Astrocyte (in vitro differentiated cells and primary cell): ENCODE results near the gene UFD1.

ENCODE experiments used
- EZH2 ChIP-seq: IDR thresholded peaks from 2 replicates; pipeline ENCODE4 v1.6.1; 2012; ENCODE audit warnings: mild to moderate bottlenecking, low read length, inconsistent platforms; ENCODE audit not compliant: insufficient read depth
- TF ChIP-seq, protein P1 (sequence below): IDR thresholded peaks from 2 replicates; pipeline ENCODE4 v1.5.1; 2011; ENCODE audit warnings: low read depth, mild to moderate bottlenecking, inconsistent platforms, low read length, moderate library complexity; ENCODE audit not compliant: insufficient read depth

GRCh38 chr22:19466126-19466716 lies 12.8 kb downstream of the UFD1 start:
- no peak for TF ChIP-seq EZH2
- TF ChIP-seq, protein P1, sequence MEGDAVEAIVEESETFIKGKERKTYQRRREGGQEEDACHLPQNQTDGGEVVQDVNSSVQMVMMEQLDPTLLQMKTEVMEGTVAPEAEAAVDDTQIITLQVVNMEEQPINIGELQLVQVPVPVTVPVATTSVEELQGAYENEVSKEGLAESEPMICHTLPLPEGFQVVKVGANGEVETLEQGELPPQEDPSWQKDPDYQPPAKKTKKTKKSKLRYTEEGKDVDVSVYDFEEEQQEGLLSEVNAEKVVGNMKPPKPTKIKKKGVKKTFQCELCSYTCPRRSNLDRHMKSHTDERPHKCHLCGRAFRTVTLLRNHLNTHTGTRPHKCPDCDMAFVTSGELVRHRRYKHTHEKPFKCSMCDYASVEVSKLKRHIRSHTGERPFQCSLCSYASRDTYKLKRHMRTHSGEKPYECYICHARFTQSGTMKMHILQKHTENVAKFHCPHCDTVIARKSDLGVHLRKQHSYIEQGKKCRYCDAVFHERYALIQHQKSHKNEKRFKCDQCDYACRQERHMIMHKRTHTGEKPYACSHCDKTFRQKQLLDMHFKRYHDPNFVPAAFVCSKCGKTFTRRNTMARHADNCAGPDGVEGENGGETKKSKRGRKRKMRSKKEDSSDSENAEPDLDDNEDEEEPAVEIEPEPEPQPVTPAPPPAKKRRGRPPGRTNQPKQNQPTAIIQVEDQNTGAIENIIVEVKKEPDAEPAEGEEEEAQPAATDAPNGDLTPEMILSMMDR, result no peak
